ENCODE results near the gene ZFYVE9.

The ZFYVE9 gene

GRCh38 chr1:52341655-52342260 lies 199.9 kb downstream of the ZFYVE9 start:
- Histone ChIP-seq H3K9ac (no peak overlapping the region), H3K4me1 (no peaks in the 10 kb centered on the region), H3K79me2 (no peaks in the 10 kb centered on the region), H3K27me3 (ENCODE audit: control insufficient read depth, insufficient read depth, low read length) (no peaks in the 10 kb centered on the region), H3K4me2 (ENCODE audit: low read length) (no peak overlapping the region), H2AFZ (no peak overlapping the region), H3K27ac (no peak overlapping the region), H3K36me3 (ENCODE audit: control insufficient read depth, insufficient read depth, low read length) (no peaks in the 10 kb centered on the region), H3K9me3 (ENCODE audit: control insufficient read depth, low read length) (no peaks in the 10 kb centered on the region), H3K4me3 (ENCODE audit: low read depth, low read length) (no peak overlapping the region)
- no peak for TF ChIP-seq CTCF (IDR thresholded peaks at IDR 0.05)

DNA sequence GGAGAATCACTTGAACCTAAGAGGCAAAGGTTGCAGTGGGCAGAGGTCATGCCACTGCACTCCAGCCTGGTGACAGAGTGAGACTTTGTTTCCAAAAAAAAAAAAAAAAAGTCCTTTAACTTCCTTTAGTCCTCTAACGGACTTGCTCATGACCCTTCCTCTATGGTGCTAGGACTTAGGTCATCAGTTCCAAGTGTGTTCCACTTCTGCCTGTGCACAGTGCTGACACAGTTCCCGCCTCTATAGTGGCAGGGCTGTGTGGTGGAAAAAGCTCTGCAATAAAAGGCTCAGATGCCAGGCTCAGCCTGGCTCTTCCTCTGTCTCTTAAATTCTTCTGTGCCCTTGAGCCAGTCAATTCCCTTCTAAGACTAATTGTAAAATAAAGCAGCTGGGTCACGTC lies 202.1 kb downstream of the ZFYVE9 start:
- Histone ChIP-seq H3K27ac (no peak overlapping the region), H3K9ac (no peak overlapping the region), H3K27me3 (ENCODE audit: control insufficient read depth, insufficient read depth, low read length) (no peaks in the 10 kb centered on the region), H2AFZ (no peak overlapping the region), H3K79me2 (no peaks in the 10 kb centered on the region), H3K4me1 (no peaks in the 10 kb centered on the region), H3K36me3 (ENCODE audit: control insufficient read depth, insufficient read depth, low read length) (no peaks in the 10 kb centered on the region), H3K9me3 (ENCODE audit: control insufficient read depth, low read length) (no peaks in the 10 kb centered on the region), H3K4me3 (ENCODE audit: low read depth, low read length) (no peak overlapping the region), H3K4me2 (ENCODE audit: low read length) (no peak overlapping the region)
- TF ChIP-seq CTCF (IDR thresholded peaks at IDR 0.05): no peak

GRCh38 chr1:52345252-52345651 lies 203.4 kb downstream of the ZFYVE9 start:
- Histone ChIP-seq H3K27ac (no peak overlapping the region), H3K79me2 (no peaks in the 10 kb centered on the region), H3K9ac (no peak overlapping the region), H3K27me3 (ENCODE audit: control insufficient read depth, insufficient read depth, low read length) (no peaks in the 10 kb centered on the region), H2AFZ (no peak overlapping the region), H3K4me3 (ENCODE audit: low read depth, low read length) (no peak overlapping the region), H3K4me2 (ENCODE audit: low read length) (no peak overlapping the region), H3K9me3 (ENCODE audit: control insufficient read depth, low read length) (no peaks in the 10 kb centered on the region), H3K36me3 (ENCODE audit: control insufficient read depth, insufficient read depth, low read length) (no peaks in the 10 kb centered on the region), H3K4me1 (no peaks in the 10 kb centered on the region)
- no peak for TF ChIP-seq CTCF (IDR thresholded peaks at IDR 0.05)

- H3K4me1 ChIP-seq: no peaks in the 10 kb centered on the region
- no peak for TF ChIP-seq CTCF (IDR thresholded peaks at IDR 0.05)
- no peak overlapping the region for H3K4me2 ChIP-seq (ENCODE audit: low read length)
- no peaks in the 10 kb centered on the region for H3K27me3 ChIP-seq (ENCODE audit: control insufficient read depth, insufficient read depth, low read length)
- no peaks in the 10 kb centered on the region for H3K36me3 ChIP-seq (ENCODE audit: control insufficient read depth, insufficient read depth, low read length)
- H2AFZ ChIP-seq: no peak overlapping the region
- no peaks in the 10 kb centered on the region for H3K79me2 ChIP-seq
- H3K4me3 ChIP-seq (ENCODE audit: low read depth, low read length): no peak overlapping the region
- no peak overlapping the region for H3K27ac ChIP-seq
- H3K9ac ChIP-seq: no peak overlapping the region
- H3K9me3 ChIP-seq (ENCODE audit: control insufficient read depth, low read length): no peaks in the 10 kb centered on the region
Observed at GRCh38 chr1:52346653-52347052, 204.8 kb downstream of the ZFYVE9 start.

- no peak overlapping the region for H3K9ac ChIP-seq
Observed at GRCh38 chr1:52348704-52349300, 206.9 kb downstream of the ZFYVE9 start.

More at GRCh38 chr1:52348704-52349300, 206.9 kb downstream of the ZFYVE9 start:
- H3K27ac ChIP-seq: no peak overlapping the region
- no peak for TF ChIP-seq CTCF (IDR thresholded peaks at IDR 0.05)
- no peaks in the 10 kb centered on the region for H3K36me3 ChIP-seq (ENCODE audit: control insufficient read depth, insufficient read depth, low read length)
- no peak overlapping the region for H3K4me3 ChIP-seq (ENCODE audit: low read depth, low read length)
- no peak overlapping the region for H2AFZ ChIP-seq
- H3K4me2 ChIP-seq (ENCODE audit: low read length): no peak overlapping the region
- no peaks in the 10 kb centered on the region for H3K79me2 ChIP-seq
- no peaks in the 10 kb centered on the region for H3K27me3 ChIP-seq (ENCODE audit: control insufficient read depth, insufficient read depth, low read length)
- no peaks in the 10 kb centered on the region for H3K9me3 ChIP-seq (ENCODE audit: control insufficient read depth, low read length)
- H3K4me1 ChIP-seq: no peaks in the 10 kb centered on the region

All from parathyroid adenoma (tissue), 2 donors.